GM19455 (cell line): Measurements from ENCODE around the gene FBXO27.
"Not testable (repeated sequence)": the region's sequence is repeated elsewhere in the genome, so short reads cannot be mapped to it uniquely, and the experiment has no call there.

Experiments used
- ATAC-seq: cut with Tn5 transposase; IDR thresholded peaks from one replicate; pipeline ENCODE4 v1.9.1; 2021; ENCODE audit not compliant: unreplicated experiment

Gene FBXO27

DNA sequence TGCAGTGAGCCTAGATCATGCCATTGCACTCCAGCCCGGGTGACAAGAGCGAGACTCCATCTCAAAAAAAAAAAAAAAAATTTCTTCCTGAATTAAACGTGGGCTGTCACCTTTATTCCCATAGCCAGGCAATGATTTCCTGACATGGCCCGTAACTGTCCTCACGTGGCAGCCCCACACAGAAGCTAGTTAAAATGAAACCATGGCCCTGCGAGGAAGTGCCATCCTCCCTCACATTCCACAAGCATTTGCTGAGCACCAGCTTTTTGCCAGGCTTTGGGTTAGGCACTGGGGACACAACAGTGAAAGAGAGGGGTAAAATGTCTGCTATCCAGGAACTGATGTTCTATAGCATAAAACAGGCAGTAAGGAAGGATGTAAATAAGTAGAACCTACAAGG, 13.2 kb upstream of the FBXO27 start:
- ATAC-seq, result no peak

- no peak for ATAC-seq
Measured at GRCh38 chr19:39038098-39038497, 5.7 kb upstream of the FBXO27 start.

DNA sequence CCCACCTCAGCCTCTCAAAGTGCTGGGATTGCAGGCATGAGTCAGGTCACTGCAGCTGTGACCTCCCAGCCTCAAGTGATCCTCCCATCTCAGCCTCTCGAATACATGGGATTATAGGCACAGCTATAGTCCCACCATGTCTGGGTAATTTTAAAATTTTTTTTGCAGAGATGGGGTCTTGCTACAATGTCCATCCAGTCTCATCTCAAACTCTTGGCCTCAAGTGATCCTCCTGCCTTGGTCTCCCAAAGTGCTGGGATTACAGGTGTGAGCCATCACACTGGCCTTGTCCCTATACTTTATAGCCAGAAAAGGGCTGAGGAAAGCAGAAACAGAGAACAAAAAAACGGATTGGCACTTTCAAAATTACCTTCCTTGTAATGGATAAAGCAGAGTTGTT, 4.8 kb upstream of the FBXO27 start:
- no peak for ATAC-seq

GRCh38 chr19:39036581-39036980, 4.2 kb upstream of the FBXO27 start:
- ATAC-seq, result no peak

GRCh38 chr19:39031368-39032062, 834 bp downstream of the FBXO27 start:
- ATAC-seq, result no peak

DNA sequence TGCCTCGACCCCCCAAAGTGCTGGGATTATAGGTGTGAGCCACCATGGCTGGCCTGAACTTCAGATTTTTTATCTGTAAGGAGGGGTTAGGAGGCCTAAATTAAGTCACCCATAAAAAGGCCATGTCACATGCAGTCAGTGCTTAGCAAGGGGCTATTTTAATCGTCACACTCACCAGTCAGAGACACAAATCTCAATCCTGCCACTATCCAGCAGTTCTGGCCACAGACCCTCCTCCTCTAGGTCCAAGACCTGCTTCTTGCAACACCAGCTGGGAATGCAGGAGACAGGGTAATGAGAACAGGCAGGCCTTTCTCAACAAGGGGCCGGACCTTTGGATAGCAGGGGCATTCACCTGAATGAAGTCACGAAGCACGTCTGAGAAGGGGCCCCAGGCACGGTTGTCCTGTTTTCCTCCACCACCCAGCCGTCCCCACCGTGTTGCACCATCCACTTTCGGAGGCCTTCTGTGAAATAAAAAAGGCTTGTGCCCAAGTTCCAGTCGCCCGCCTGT, 1.4 kb downstream of the FBXO27 start:
- ATAC-seq, result no peak

DNA sequence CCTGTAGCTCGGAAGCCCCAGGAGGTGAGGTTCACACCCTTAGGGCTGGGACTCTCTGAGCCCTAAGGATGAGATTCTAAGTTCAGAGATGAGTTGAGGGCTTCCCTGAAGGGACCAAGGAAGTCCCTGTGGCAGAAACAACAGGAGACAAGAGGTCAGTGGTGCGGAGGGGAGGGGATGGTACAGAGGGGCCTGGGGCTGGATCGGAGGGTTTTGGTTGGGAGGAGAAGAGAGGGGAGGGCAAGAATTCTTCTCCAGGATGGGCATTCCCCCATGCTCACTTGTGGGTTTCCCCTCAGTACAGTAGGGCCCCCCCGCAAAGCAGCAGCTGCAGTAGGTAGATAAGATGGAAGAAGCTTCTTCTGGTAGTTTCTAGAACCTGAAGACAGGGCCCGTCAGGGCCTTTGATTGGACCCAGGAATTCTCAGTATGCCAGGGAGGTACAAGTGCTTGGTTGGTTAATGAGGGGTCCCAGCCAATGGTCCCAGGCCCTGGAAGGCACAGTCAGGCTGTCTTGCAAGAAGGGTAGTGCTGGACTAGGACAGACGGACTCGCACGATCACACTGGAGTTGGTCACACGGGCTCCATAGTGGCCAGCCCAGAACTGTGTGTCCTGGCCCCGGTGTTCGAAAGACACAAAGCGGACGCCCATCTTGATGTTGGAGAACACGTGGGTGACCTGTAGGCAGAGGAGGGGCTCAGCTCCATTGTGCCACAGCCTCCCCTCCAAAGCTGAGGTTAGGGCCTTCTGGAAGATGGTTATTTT, 7.3 kb downstream of the FBXO27 start:
- no peak for ATAC-seq

- ATAC-seq, result no peak
Measured at GRCh38 chr19:39021063-39021462, 11.3 kb downstream of the FBXO27 start.

DNA sequence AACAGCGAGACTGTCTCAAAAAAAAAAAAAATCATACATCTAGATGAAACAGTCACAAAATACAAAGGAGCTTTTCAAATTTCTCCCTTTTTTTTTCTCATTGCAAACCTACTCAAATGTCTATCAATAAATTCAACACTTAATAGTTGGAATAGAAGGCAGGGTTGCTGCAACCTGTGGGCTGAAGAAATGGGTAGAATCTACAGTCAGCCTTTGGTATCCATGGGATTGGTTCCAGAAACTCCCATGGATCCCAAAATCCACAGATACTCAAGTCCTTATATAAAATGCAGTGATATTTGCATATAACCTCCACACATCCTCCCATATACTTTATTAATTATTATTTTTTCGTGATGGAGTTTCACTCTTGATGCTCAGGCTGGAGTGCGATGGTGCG, 14.7 kb downstream of the FBXO27 start:
- no peak for ATAC-seq

- no peak for ATAC-seq
Measured at GRCh38 chr19:39017026-39017425, 15.3 kb downstream of the FBXO27 start.

DNA sequence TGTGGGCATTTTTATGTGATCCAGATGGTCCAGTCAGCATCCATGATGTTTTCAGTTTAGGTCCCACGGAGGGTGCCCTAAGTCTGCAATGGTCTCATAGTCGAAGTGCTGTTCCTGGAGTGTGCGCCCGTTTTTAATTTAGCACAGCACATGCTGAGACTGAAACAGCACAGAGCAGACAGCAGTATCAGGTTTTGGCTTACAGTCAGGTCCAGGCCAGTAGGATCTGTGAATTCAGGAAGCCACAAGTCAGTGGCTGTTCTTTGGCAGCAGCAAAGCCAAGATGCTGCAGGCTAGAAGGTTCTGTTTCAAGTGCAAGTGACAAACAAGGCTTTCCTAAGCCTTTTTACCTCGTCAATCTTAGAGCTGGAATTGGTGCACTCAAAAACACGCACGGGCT, 18.3 kb downstream of the FBXO27 start:
- ATAC-seq, result no peak

DNA sequence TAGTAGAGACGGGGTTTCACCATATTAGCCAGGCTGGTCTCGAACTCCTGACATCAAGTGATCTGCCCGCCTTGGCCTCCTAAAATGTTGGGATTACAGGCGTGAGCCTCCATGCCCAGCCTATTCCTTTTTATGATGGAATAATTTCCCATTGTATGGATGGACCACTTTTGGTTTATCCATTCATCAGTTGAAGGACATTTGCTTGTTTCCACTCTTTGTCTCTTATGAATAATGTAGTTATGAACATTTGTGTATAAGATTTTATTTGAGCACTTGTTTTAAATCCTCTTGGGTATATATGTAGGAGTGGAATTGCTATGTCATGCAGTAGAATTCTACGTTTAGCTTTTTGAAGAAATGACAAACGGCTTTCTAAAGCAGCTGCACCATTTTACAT, 23.3 kb downstream of the FBXO27 start:
- no peak for ATAC-seq

DNA sequence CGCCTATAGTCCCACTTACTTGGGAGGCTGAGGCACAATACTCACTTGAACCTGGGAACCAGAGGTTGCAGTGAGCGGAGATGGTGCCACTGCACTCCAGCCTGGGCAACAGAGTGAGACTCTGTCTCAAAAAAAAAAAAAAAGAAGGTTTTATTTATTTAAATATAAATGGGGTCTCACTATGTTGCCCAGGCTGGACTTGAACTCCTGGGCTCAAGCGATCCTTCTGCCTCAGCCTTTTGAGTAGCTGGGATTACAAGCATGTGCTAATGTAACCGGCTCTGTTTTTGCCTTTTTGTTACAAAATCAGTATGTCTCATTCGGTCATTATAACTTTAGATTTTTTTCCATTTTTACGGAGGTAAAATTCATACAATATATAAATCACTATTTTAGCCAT, 24.2 kb downstream of the FBXO27 start:
- no peak for ATAC-seq

DNA sequence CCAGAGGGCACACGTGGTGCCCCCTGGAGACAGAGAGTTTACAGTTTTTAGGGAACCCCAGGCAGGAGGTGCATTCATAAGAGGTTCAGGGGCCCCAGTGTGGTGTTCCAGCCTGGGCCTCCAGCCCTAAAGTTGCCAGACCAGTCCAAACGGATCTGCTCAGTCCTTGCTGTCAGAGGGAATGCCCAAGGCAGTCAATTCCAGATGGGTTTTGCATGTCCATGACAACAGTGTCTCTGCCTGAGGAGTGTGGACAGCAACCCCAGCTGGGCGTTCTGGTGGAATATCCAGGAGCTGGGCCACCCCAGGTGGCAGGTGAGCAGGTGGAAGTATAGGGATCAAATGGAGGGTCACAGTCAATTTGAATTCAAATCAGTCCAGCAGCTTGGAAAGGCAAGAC, 25.3 kb downstream of the FBXO27 start:
- ATAC-seq, result no peak

DNA sequence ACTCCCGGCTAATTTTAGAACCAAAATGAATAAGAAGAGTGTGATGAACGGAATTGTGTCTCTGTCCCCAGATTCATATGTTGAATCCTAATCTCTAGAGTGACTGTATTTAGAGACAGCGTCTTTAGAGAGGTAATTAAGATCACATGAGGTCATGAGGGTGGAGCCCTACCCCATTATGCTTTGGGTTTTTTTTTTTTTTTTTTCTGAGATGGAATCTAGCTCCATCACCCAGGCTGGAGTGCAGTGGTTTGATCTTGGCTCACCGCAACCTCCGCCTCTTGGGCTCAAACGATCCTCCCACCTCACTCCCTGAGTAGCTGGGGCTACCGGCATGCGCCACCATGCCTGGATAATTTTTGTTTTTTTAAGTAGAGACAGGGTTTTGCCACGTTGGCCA, 27.9 kb downstream of the FBXO27 start:
- ATAC-seq, result no peak

GRCh38 chr19:39003796-39004195, 28.6 kb downstream of the FBXO27 start:
- no peak for ATAC-seq

DNA sequence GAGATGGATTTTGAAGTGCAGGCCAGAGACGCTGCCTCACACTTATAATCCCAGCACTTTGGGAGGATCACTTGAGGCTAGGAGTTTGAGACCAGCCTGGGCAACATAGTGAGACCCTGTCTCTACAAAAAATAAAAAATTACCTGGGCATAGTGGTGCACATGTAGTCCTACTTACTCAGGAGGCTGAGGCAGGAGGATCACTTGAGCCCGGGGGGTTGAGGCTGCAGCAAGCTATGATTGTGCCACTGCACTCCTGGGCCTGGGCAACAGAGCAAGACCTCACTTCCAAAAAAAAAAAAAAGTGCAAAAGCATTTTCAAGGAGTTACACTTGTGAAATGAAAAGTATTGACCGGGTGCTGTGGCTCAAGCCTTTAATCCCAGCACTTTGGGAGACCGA, 29.2 kb downstream of the FBXO27 start:
- no peak for ATAC-seq

DNA sequence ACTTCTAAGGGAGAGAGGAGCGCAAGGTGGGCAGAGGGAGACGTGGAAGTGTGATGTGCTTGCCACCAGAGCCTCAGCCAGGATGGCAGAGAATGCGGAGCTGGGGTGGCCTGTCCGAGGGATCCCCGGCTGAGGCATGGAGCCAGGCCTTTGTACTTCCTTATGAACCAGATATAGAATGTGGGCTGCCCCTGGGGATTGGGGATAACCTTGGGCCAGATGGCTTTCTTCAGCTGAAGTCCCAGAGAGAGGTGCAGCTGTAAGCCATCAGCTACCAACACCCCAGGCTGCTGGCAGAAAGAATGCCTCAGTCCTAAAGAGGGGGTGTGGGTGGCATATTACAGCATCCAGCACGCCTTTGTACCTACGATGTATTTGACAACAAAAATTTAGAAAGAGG, 31.3 kb downstream of the FBXO27 start:
- ATAC-seq, result no peak

GRCh38 chr19:38997576-38997975, 34.8 kb downstream of the FBXO27 start:
- ATAC-seq, result not testable (repeated sequence)

DNA sequence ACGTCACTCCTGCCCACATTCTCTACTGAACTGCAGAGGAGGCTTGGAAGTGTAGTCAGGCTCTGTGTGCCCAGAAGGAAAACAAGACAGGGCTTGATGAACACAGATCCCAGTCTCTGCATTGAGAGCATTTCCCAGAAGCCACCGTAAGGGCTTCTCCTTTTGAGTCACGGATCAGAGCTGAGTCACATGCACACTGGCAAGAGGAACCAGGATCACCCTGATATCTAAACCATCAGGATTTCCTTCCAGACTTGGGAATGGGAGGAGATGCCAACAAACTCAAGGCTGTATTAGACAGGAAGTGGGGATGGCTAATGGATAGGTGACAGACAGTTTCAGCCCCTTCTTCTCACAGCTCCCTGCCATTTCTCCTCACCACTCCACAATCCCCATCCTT, 39.1 kb downstream of the FBXO27 start:
- ATAC-seq, result no peak

- no peak for ATAC-seq
Measured at GRCh38 chr19:38990949-38991697, 41.2 kb downstream of the FBXO27 start.

DNA sequence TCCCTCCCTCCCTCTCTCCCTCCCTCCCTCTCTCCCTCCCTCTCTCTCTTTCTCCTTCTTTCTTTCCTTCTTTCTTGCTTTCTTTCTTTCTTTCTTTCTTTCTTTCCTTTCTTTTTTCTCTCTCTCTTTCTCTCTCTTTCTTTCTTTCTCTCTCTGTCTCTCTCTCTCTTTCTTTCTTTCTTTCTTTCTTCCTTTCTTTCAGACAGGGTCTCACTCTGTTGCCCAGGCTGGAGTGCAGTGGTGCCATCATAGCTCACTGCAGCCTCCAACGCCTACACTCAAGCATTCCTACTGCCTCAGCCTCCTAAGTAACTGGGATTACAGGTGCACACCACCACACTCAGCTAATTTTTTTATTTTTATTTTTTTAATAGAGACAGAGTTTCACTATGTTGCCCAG, 42.7 kb downstream of the FBXO27 start:
- ATAC-seq, result not testable (repeated sequence)
